Measurements from ENCODE around the gene RARRES1.

Gene RARRES1

GRCh38 chr3:158775426-158776410 lies 43.5 kb upstream of the RARRES1 start:
- TF ChIP-seq CTCF (conservative IDR thresholded peaks at IDR 0.05; ENCODE audit: low read depth, low read length): no peak
- DNase-seq (ENCODE audit: low read depth): peak; percentile 45

GRCh38 chr3:158774965-158775364 lies 42.7 kb upstream of the RARRES1 start:
- no peak for TF ChIP-seq CTCF (conservative IDR thresholded peaks at IDR 0.05; ENCODE audit: low read depth, low read length)
- DNase-seq (ENCODE audit: low read depth): no peak
- H3K4me3 ChIP-seq (ENCODE audit: low read depth, low read length): no peak overlapping the region

More at GRCh38 chr3:158775426-158776410, 43.5 kb upstream of the RARRES1 start:
- H3K4me3 ChIP-seq (ENCODE audit: low read depth, low read length): no peak overlapping the region

DNA sequence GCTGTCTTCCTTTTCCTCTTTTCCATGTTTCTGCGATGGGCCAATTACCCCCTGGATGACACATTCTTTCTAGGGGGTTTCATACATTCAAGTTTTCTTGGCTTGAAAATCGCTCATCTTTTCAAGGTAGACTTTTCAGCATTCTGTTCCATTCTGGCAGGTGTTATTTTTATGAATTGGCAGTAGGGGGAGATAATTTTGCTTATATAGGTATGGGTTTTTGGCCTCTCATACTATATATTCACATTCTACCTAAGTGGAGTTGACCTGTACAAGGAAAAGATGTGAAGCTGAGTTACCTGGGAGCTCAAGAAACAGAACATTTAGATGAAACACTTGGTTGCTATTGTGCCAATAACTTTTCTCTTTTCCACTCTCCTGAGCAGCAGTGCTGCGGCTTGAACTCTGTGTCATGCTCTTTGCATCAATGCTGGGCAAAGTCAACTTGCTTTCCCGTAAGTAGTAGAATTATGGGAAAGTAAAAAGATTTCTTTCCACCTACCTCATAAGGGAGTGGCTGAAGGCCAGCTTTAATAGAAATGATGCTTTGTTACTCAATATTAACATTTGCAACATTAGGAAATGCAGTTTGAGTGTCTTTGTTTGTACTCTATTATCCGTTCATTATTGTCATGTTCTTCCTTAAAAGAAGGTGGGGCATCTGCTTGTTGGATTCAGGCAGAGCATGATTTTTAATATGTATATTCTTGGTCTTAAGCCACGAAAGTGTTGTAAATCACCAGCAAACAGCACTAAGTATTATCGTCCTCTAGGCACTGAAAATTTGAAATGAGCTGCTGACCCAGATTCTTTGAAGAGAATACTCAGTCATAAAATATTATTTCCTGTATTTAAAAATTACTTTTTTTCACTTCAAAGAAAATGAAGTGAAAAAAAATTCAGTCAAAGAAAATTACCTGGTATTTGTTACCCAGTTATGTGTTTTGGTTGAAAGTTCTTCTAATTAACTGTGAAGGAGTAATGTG lies 41.9 kb upstream of the RARRES1 start:
- no peak for TF ChIP-seq CTCF (conservative IDR thresholded peaks at IDR 0.05; ENCODE audit: low read depth, low read length)
- DNase-seq (ENCODE audit: low read depth): peak; percentile 72

DNA sequence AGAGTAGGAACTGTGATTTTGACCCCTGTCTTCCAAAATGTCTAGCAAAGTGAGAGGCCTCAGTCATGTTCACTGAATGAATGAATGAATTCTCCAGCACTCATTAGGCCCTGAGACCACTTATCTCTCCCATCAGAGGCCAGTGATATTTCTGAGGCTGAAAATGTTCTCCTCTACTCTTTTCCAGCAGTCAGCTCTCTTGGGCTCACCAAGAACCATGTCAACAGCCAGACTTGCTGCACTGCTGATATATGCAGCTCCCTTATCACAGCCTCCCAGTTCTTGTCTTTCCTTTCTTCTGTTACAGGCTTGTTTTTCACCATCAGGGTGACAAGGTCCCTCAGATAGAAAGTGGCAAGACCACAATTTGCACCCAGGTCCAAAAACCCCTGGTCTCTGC lies 40.9 kb upstream of the RARRES1 start:
- no peak for DNase-seq (ENCODE audit: low read depth)
- TF ChIP-seq CTCF (conservative IDR thresholded peaks at IDR 0.05; ENCODE audit: low read depth, low read length): no peak
- no peak overlapping the region for H3K4me3 ChIP-seq (ENCODE audit: low read depth, low read length)

More for the DNA sequence above, 41.9 kb upstream of the RARRES1 start:
- no peak overlapping the region for H3K4me3 ChIP-seq (ENCODE audit: low read depth, low read length)

DNA sequence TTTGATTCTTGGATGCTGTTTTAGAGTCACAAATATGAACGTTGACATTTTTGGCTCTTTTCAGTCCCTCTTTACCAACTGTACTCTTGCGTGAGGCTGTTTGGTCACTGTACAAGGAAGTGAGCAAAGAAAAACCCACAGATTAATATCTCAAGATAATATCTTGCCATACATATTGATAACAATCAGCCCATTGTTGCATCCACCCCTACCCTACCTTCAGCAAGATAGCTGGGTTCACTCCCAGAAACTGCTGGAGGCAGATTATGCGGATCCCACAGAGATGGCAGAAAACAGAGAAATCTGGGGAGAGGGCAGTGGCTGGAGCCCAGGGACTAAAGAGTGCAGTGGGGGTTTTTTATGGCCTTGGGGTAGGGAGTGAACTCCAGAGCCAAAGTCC lies 39.7 kb upstream of the RARRES1 start:
- TF ChIP-seq CTCF (conservative IDR thresholded peaks at IDR 0.05; ENCODE audit: low read depth, low read length): no peak
- no peak for DNase-seq (ENCODE audit: low read depth)
- H3K4me3 ChIP-seq (ENCODE audit: low read depth, low read length): no peak overlapping the region

DNA sequence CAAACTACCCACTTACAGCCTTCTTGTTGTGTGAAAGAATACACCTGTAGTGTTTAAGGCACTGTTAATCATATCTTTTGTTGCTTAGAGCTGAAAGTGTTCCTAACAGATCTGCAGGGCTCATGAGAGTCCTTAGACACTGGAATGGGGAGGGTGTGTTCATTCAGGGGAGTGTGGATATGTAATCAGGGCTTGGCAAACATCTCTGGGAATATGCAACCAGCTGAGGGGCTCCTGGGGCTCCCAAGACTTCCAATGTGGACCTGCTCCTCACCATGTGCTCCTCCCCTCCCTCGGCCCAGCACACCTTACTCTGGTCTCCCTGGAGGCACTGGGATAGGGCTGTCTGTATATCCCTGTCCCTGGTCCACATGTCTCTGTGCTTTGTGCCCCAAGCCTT lies 39.3 kb upstream of the RARRES1 start:
- no peak overlapping the region for H3K4me3 ChIP-seq (ENCODE audit: low read depth, low read length)
- DNase-seq (ENCODE audit: low read depth): no peak
- no peak for TF ChIP-seq CTCF (conservative IDR thresholded peaks at IDR 0.05; ENCODE audit: low read depth, low read length)
